Measurements from ENCODE around the gene BPIFB2.
"Not testable (repeated sequence)": the region's sequence is repeated elsewhere in the genome, so short reads cannot be mapped to it uniquely, and the experiment has no call there.

GRCh38 chr20:32974204-32975064, 33.1 kb upstream of the BPIFB2 start:
- not testable (repeated sequence) for TF ChIP-seq POLR2AphosphoS5, CTCF, POLR2A, EP300 (IDR thresholded peaks at IDR 0.05)
